Stomach (tissue), 4 donors: ENCODE results near the gene RECQL.
A peak's percentile ranks its signal among the peaks of the same experiment; 100 is the strongest.

Experiments used
- EP300 ChIP-seq: sonication (generic); formaldehyde crosslinking; IDR thresholded peaks from one replicate; pipeline ENCODE4 v1.6.1; 2017; ENCODE audit warnings: antibody characterized with exemption
- POLR2A ChIP-seq, 4 donors: fragments of 450-650 bp; IDR thresholded peaks; one replicate each; pipeline ENCODE4 v1.6.1; 2016; ENCODE audit warnings: antibody characterized with exemption in 4 of 4, control low read depth in 2 of 4, mild to moderate bottlenecking in 1 of 4, moderate library complexity in 1 of 4
- POLR2AphosphoS5 ChIP-seq, 3 donors: sonication (generic); formaldehyde crosslinking; IDR thresholded peaks; one replicate each; pipeline ENCODE4 v1.6.1; 2016; ENCODE audit warnings: antibody characterized with exemption in 3 of 3
- TF ChIP-seq, protein P1 (sequence below), 7 experiments: fragments of 450-650 bp in 4 of 7; fragments of 200-600 bp in 3 of 7; sonication (generic) in 3 of 7; IDR thresholded peaks; one replicate each; pipeline ENCODE4 v1.5.1; 2016 to 2019; ENCODE audit warnings: antibody characterized with exemption in 7 of 7, control low read depth in 2 of 7, mild to moderate bottlenecking in 1 of 7

DNA sequence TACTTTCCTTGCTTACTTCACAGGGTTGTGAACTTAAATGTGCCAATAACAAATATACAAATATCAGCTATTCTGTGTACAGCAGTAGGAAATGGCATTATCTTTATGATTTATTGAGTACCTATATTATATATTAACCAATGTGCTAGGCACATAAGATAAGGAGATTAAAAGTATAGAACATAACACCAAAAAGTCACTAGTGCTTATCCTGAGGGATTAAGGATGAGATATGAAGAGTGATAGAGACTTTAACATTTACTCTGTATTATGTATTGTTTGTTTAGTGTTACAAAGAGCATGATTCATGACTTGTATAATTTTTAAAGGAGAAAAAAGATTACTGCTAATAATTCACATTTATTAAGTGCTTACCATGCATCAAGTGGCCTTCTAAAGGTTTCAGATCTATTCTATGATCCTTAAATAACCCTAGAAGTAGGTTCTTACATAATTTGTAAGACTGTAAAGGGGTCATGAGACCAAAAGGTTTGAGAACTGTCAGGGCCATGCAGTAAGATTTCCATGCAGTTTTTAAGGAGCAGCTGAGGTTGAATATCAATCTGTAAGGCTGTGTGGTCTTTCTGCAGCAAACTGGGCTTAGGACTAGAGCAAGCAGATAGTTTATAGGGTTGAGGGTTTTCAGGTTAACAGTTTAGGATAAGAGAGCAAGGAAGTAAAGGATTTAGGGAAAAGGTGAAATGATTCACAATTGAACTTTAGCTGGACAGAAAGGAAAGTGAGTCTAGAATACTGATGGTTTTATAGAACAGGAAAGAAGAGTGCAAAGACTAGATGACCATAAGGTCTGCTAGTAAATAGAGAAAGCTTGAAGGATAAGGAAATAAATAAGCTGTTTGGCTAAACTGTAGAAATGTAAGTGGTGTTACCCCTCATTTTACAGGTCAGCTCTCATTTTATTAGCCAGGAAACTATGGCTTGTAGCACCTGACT lies 57.0 kb downstream of the RECQL start:
- TF ChIP-seq, protein P1, sequence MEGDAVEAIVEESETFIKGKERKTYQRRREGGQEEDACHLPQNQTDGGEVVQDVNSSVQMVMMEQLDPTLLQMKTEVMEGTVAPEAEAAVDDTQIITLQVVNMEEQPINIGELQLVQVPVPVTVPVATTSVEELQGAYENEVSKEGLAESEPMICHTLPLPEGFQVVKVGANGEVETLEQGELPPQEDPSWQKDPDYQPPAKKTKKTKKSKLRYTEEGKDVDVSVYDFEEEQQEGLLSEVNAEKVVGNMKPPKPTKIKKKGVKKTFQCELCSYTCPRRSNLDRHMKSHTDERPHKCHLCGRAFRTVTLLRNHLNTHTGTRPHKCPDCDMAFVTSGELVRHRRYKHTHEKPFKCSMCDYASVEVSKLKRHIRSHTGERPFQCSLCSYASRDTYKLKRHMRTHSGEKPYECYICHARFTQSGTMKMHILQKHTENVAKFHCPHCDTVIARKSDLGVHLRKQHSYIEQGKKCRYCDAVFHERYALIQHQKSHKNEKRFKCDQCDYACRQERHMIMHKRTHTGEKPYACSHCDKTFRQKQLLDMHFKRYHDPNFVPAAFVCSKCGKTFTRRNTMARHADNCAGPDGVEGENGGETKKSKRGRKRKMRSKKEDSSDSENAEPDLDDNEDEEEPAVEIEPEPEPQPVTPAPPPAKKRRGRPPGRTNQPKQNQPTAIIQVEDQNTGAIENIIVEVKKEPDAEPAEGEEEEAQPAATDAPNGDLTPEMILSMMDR (IDR thresholded peaks at IDR 0.05) = no peak
- no peak for TF ChIP-seq POLR2A (IDR thresholded peaks at IDR 0.05)
- peak in 1 of 3 donors; percentile 14 for TF ChIP-seq POLR2AphosphoS5 (IDR thresholded peaks at IDR 0.05)
- TF ChIP-seq EP300 = no peak
